GM21367 (cell line): ENCODE measurements around the gene CHRNG.

Source experiments
- ATAC-seq: cut with Tn5 transposase; IDR thresholded peaks from one replicate; pipeline ENCODE4 v1.9.1; 2021; ENCODE audit not compliant: unreplicated experiment

Gene CHRNG

GRCh38 chr2:232505856-232506255, 33.6 kb upstream of the CHRNG start:
- ATAC-seq: no peak

- ATAC-seq: no peak
Measured at GRCh38 chr2:232506709-232507108, 32.8 kb upstream of the CHRNG start.

- ATAC-seq: no peak
Measured at GRCh38 chr2:232508251-232508650, 31.2 kb upstream of the CHRNG start.

- no peak for ATAC-seq
Measured at GRCh38 chr2:232511336-232511890, 28.1 kb upstream of the CHRNG start.

GRCh38 chr2:232512602-232513001, 26.9 kb upstream of the CHRNG start:
- ATAC-seq: no peak

- no peak for ATAC-seq
Measured at GRCh38 chr2:232513353-232513752, 26.1 kb upstream of the CHRNG start.

GRCh38 chr2:232515639-232516038, 23.9 kb upstream of the CHRNG start:
- ATAC-seq: no peak

- ATAC-seq: no peak
Measured at GRCh38 chr2:232516551-232516950, 22.9 kb upstream of the CHRNG start.

- ATAC-seq: no peak
Measured at GRCh38 chr2:232518844-232519243, 20.6 kb upstream of the CHRNG start.

GRCh38 chr2:232519581-232520438, 19.7 kb upstream of the CHRNG start, which contains the start of gene PRSS56:
Gene PRSS56, plus strand, starts transcription at chr2:232520388. Its CDS starts 211 bp downstream, at chr2:232520599.
- no peak for ATAC-seq

- ATAC-seq: no peak
Measured at GRCh38 chr2:232520489-232520888, 19.0 kb upstream of the CHRNG start.

- no peak for ATAC-seq
Measured at GRCh38 chr2:232521098-232521497, 18.4 kb upstream of the CHRNG start.

GRCh38 chr2:232521959-232522622, 17.4 kb upstream of the CHRNG start:
- no peak for ATAC-seq

GRCh38 chr2:232522623-232523401, 16.7 kb upstream of the CHRNG start:
- no peak for ATAC-seq

GRCh38 chr2:232523402-232523681, 16.1 kb upstream of the CHRNG start:
- no peak for ATAC-seq

- ATAC-seq: no peak
Measured at GRCh38 chr2:232523682-232524597, 15.6 kb upstream of the CHRNG start.

- no peak for ATAC-seq
Measured at GRCh38 chr2:232524771-232525170, 14.7 kb upstream of the CHRNG start.

- no peak for ATAC-seq
Measured at GRCh38 chr2:232525199-232525598, 14.3 kb upstream of the CHRNG start.

GRCh38 chr2:232525791-232526371, 13.6 kb upstream of the CHRNG start, which contains the start of gene CHRND:
Gene CHRND, plus strand, starts transcription at chr2:232526160. Its CDS starts 56 bp downstream, at chr2:232526216.
- ATAC-seq: no peak

GRCh38 chr2:232526372-232526941, 13.0 kb upstream of the CHRNG start:
- ATAC-seq: no peak
